Measurements from ENCODE around the gene CCSER2.

DNA sequence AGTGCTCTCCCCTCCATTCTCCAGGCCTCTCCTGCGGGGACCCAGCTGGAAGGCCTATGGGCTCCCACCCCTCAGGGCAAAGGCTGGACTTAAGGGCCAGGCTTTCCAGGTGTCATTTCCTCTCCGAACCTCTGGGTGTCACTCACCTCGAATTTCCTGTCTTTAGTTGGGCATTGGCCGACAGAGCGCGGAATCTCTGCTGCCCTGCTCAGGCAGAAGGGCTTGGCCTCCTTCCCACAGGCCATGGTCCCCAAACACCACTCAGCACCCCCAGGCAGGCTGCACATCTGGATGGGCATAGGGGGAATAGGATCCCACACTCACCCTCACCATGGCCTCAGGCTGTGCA lies 212.9 kb downstream of the CCSER2 start:
- TF ChIP-seq CTCF (IDR thresholded peaks at IDR 0.05) (peak; percentile 7 to 30 (median 24)), POLR2A (IDR thresholded peaks at IDR 0.05) (no peak)

Measured in right lobe of liver (tissue), 4 donors.